G401 (cell line): ENCODE results near the gene MB. TPM values are rescaled to one million over a fixed set of nuclear protein-coding genes. Genes with fewer than 3 reads are reported as not detected.

Experiments
- DNase-seq: peaks from one replicate; pipeline ENCODE4 v3.0.0-alpha.2; 2015; ENCODE audit warnings: low spot score
- in situ Hi-C: cut with HindIII; loops from 2 replicates; pipeline ENCODE4 v1.10.0; 2016; ENCODE audit warnings: low sequenced_read_pairs, mixed read lengths
- total RNA-seq: library from RNA; depleted of rRNA; stranded (reverse); fragments of >200 nt; shearing (Covaris generic); gene quantifications from 2 replicates; pipeline ENCODE4 v1.2.3, GENCODE V29; 2014

MB gene
- total RNA-seq, 1 experiment from 2014 or later: not detected

GRCh38 chr22:35582861-35583670, 34.1 kb downstream of the MB start:
- DNase-seq: peak; percentile 76
- in situ Hi-C loops: no loop called here

- in situ Hi-C loops: no loop called here
These were observed 34.8 kb downstream of the MB start for GRCh38 chr22:35582218-35582860.

DNA sequence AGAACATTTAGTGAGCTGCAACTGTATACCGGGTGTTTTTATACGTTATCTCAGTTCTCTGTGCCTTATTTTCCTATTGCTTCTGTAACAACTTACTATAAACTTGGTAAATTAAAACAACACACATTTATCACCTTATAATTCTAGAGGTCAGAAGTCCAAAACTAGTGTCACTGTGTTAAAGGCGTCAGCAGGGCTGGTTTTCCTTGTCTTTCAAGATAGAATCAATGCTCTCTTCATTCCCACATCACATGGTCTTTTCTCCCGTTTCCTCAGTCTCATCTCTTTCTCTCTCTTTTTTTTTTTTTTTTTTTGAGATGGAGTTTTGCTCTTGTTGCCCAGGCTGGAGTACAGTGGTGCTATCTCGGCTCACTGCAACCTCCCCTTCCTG, 36.1 kb downstream of the MB start:
- DNase-seq: no peak
- in situ Hi-C loops: no loop called here

More at GRCh38 chr22:35582218-35582860, 34.8 kb downstream of the MB start:
- DNase-seq: no peak

- in situ Hi-C loops: no loop called here
- no peak for DNase-seq
These were observed 36.6 kb downstream of the MB start for GRCh38 chr22:35580351-35581022.

- in situ Hi-C loops: no loop called here
- DNase-seq: no peak
These were observed 38.1 kb downstream of the MB start for GRCh38 chr22:35578836-35579575.

DNA sequence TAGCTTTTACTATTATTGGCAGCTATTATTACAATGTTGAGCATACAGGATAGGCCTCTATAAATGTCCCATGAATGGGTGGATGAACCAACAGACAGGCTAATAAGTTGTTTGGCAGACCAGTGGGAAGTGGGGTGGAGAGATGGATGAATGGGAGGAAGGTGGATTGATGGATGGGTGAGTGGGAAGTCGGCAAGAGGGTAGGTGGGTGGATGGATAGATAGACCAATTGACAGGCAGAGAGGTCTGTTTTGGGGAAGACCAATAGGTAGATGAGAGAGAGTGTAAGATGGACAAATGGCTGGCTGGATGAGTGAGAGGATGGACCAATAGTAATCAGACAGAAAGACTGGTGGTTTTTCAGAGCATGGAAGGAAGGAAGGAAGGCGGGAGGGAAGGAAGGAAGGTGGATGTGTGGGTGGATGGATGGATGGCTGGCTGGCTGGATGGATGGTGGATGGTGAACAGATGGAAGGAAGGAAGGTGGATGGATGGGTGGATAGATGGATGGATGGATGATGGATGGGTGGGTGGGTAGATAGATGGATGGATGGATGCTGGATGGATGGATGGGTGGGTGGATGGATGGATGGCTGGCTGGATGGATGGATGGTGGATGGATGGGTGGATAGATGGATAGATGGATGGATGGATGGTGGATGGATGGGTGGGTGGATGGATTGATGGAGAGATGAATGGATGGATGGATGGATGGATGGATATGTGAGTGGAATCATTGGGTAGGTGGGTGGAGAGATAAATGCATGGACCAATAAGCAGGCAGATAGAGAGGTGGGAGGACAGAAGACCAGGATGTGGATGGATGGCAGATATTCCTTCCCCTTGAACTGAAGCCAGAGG, 39.1 kb downstream of the MB start:
- in situ Hi-C loops: no loop called here
- DNase-seq: no peak

DNA sequence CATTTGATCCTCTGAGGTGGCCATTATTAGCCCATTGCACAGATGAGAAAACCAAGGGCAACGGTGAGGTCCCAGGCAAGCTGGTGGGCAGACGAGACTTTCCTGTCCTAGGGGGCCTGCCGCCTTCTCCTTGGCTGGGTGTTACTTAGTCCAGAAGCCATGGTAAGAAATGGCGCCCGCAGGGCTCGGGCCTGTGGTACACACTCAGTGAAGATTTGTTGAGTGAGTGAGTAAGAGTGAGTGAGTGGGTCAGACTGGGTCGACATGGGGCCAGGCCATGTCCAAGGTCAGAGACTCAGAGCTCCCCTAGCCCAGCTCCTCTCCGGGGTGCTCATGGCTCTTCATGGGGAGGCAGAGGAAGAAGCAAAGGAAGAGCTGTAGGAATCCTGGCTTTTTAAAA, 40.5 kb downstream of the MB start:
- no peak for DNase-seq
- in situ Hi-C loops: no loop called here

GRCh38 chr22:35575116-35575748, 41.9 kb downstream of the MB start:
- in situ Hi-C loops: no loop called here
- DNase-seq: no peak

- DNase-seq: no peak
- in situ Hi-C loops: no loop called here
These were observed 44.6 kb downstream of the MB start for GRCh38 chr22:35572556-35572955.

- in situ Hi-C loops: no loop called here
- no peak for DNase-seq
These were observed 46.4 kb downstream of the MB start for GRCh38 chr22:35570686-35571194.

DNA sequence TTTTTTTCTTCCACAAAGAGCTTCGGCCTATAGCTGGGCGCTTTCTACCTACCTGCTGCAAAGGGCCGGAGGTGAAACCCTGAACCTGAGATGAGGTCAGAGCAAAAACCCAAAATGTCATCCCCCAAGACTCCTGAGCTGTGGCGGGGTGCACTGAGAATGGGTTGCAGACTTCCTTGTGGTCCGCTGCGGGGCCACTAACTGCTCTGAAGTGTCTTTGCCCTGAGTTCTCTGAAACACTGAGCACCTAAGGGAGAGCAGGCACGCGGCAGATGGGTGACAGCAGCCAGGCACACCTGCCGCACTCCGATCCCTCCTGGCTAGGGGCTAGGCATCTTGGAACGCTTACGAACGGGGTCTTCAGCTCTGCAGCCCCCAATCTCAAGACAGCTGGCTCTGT, 47.2 kb downstream of the MB start:
- in situ Hi-C loops: no loop called here
- DNase-seq: no peak

GRCh38 chr22:35568751-35569739, 48.1 kb downstream of the MB start:
- no peak for DNase-seq

DNA sequence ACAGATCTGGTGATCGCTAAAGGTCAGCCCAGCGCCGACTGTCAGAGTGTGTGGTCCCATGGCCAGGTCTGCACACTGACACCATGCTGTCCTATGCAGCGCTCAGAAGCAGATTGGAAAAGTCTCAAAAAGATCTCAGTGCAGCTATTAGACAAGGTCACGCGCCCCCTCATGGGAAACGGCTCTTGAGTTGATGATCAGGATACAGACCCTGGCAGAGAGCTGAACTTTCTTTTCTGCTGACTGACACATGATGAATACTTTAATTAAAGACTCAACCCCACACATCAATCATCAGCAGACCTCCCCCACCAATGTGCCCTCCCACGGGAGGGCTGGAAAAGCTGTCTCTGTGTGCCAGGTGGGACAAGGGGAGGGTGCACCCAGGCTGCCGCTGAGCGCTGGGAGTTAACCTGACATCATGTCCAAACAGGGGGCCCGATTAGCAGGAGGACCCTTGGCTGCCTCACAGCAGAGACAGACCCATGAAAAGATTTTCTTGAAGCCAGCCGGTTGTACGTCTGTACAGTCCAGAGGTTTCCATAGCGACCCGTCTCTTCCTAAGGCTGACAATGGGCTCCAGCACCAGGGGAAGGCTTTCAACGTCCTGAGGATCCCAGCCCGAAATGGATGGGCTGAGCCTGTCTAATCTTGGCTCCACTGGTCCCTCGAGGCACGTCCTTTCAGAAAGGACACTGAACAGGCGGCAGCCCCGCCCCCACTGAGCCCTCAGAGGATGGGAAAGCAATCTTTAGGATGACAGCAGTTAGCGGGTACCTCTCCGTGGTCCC, 49.6 kb downstream of the MB start:
- no peak for DNase-seq
- in situ Hi-C loops: no loop called here

More at GRCh38 chr22:35568751-35569739, 48.1 kb downstream of the MB start:
- in situ Hi-C loops: no loop called here

- in situ Hi-C loops: no loop called here
- no peak for DNase-seq
These were observed 51.9 kb downstream of the MB start for GRCh38 chr22:35564975-35565867.

- in situ Hi-C loops: no loop called here
- no peak for DNase-seq
These were observed 53.9 kb downstream of the MB start for GRCh38 chr22:35563211-35563610.
